GM19193 (cell line): Measurements from ENCODE around the gene OR5T3.

Experiments used
- POLR2A ChIP-seq: IDR thresholded peaks from 4 replicates; pipeline ENCODE4 v1.6.1; 2011; ENCODE audit not compliant: insufficient read depth, insufficient read length; ENCODE audit errors: extremely low read depth

The OR5T3 gene

GRCh38 chr11:56251954-56252353 is at the start of gene OR5T3:
TSS of gene OR5T3 (plus strand) at chr11:56252254. CDS start at chr11:56252254, 0 bp downstream.
- TF ChIP-seq POLR2A: no peak

- no peak for TF ChIP-seq POLR2A
These were observed 44.3 kb upstream of the OR5T3 start for GRCh38 chr11:56207790-56208189.

GRCh38 chr11:56214537-56214936 is 37.5 kb upstream of the OR5T3 start:
- no peak for TF ChIP-seq POLR2A

GRCh38 chr11:56234155-56234554 is 17.9 kb upstream of the OR5T3 start, which contains the start of gene OR5T2:
TSS of gene OR5T2 (minus strand) at chr11:56234255. CDS start at chr11:56233062, 1,193 bp downstream.
- TF ChIP-seq POLR2A: no peak

- no peak for TF ChIP-seq POLR2A
These were observed 19.0 kb downstream of the OR5T3 start for GRCh38 chr11:56271092-56271491.

GRCh38 chr11:56273854-56274253 is 21.8 kb downstream of the OR5T3 start, which contains the start of gene OR5T1:
TSS of gene OR5T1 (plus strand) at chr11:56274154. CDS start at chr11:56275639, 1,485 bp downstream.
- TF ChIP-seq POLR2A: no peak

- TF ChIP-seq POLR2A: no peak
These were observed 40.1 kb downstream of the OR5T3 start, which contains the start of gene OR8H1 for GRCh38 chr11:56292154-56292553. TSS of gene OR8H1 (minus strand) at chr11:56292254. CDS start at chr11:56291062, 1,192 bp downstream.

GRCh38 chr11:56296898-56297297 is 44.8 kb downstream of the OR5T3 start:
- TF ChIP-seq POLR2A: no peak
